GM19023 (cell line): ENCODE measurements around the gene HTR2C.
"Not testable (repeated sequence)": the region's sequence is repeated elsewhere in the genome, so short reads cannot be mapped to it uniquely, and the experiment has no call there.

Experiments used
- ATAC-seq: cut with Tn5 transposase; IDR thresholded peaks from one replicate; pipeline ENCODE4 v1.9.1; 2021; ENCODE audit warnings: mild to moderate bottlenecking, moderate library complexity; ENCODE audit not compliant: unreplicated experiment

HTR2C gene

DNA sequence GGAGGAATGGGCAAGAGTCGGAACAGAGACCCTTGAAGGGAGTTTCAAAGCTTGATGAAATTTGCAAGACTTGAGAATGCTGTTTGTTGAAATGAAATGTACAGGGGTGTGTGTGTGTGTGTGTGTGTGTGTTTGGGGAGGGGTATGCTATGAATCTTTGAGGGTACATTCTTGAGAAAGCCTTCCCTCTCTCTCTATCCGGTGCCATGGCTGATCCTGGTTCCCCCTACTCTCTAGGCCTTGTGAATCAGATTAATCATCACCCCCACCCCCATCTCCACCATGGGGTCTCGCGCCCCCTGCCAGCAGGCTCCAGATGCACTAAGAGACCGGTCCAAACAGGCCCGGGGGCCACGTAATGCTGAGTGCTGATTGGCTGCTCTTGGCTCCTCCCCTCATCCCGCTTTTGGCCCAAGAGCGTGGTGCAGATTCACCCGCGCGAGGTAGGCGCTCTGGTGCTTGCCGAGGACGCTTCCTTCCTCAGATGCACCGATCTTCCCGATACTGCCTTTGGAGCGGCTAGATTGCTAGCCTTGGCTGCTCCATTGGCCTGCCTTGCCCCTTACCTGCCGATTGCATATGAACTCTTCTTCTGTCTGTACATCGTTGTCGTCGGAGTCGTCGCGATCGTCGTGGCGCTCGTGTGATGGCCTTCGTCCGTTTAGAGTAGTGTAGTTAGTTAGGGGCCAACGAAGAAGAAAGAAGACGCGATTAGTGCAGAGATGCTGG is at the start of gene HTR2C:
HTR2C (plus strand) TSS at position 441 of the 729 bp plus-strand sequence. CDS start 142,851 bp downstream, outside the sequence.
- ATAC-seq = no peak

DNA sequence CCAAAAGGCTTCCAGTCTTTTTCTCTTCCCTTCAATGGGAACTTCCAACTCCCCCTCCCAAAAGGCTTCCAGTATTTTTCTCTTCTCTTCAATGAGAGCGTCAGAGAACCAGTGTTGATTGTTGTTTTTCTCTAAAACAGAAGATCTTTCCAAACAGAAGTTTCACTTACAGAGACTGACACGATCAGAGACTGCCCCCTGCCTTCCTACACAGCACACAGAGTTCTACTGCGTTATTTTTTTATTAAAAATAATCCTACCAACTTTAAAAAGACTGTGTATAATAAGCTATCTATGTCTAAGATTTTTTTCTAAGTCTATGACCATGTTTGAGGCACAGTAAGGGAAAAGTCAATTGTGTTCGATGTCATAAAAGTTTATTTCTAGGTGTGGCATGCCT is 3.5 kb upstream of the HTR2C start:
- ATAC-seq = no peak

DNA sequence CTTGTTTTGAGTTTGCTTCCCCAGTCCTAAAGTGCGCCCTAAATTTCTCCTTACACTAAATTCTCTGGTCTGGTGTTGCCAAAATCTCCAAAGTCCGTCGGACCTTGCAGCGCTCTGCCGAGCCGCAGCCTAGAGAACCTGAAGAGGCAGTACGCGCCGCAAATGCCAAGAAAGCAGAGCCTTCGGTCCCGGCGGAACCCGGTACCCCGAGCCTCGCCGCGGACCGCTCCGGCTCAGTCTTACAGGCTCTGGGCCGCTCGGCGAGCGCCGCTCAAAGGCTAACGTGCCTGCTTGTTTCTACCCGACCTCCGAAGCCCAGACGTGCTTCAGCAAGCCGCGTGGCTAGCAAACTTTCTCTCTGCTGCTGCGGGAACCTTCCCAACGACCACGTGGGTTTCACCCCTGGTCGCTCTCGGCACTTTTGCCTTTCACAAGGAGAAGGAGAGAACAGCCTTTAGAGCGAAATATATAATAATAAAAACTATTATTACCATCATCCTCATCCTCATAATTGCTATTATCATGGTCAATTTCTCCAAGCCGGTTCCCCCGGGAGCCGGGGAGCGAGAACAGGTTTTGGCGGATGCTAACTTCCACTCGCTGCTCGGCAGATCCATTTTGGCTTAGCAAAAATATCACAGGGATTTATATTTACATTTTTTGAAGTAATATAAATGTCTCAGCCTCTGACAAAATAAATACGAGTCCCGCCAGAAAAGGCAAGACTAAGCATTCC is 2.2 kb upstream of the HTR2C start:
- ATAC-seq = no peak

DNA sequence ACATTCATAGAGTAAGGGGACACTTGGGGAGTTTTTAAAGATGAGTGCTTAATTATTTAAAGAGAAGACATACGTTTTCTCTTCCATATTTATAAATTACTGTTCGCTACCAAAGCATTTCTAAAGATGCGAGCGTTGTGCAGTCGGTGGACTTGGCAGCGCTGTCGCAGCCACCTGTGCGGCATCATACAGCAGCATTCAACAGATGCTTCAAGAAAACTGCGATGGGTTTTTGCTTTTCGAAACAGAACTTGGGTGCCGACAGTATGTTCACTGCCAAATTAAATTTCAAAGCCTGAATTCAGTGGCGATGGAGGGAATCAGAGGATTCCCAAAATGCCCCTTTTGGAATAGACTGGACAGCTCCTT is 1.6 kb upstream of the HTR2C start:
- no peak for ATAC-seq

DNA sequence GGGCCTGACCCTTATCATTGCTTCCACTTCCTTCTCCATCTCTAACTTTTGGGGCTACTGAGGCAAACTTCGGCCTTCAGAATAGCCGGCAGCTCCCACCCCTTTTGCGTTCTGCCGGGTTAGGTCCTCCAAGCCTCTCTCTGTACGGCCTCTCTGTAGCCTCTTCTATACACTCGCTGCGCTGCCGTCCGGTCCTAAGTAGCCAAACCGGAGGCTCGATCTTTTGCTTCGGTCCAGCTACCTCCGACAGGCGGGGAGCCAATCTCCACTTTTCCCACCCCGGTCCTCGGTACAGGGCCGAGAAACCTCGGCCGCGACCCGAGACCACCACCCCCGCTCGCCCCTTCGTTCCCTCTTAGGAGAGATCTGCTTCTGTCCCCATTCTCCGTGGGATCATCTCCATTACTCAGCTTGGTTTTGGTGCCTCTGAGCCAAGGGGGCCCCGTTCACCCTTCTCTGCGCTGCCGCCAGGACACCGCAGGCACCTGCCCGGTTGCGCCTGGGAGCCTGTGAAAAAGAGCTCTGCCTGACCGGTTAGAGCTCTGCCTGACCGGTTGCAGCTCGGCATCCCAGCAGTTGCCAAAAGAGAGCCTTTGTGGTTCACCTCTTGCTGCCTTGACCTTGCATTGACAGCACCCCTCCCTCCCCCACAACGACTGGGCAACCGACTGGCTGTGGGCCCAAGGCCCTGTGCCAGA is 1.0 kb upstream of the HTR2C start:
- no peak for ATAC-seq

DNA sequence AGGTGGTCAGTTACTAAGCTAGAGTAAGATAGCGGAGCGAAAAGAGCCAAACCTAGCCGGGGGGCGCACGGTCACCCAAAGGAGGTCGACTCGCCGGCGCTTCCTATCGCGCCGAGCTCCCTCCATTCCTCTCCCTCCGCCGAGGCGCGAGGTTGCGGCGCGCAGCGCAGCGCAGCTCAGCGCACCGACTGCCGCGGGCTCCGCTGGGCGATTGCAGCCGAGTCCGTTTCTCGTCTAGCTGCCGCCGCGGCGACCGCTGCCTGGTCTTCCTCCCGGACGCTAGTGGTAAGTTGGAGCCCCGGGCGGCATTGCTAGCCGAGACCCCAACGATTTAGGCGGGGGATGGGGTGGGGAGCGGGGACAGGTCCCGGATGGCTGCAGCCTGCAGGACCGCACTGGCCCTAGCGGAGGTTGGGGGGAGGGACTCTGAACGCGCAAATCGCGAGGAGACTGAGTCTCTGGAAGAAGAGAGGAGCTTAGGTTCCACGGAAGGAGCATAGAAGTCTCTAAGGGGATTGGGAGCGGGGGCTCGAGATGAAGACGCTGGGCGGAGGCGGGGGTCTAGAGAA is 573 bp downstream of the HTR2C start:
- no peak for ATAC-seq

DNA sequence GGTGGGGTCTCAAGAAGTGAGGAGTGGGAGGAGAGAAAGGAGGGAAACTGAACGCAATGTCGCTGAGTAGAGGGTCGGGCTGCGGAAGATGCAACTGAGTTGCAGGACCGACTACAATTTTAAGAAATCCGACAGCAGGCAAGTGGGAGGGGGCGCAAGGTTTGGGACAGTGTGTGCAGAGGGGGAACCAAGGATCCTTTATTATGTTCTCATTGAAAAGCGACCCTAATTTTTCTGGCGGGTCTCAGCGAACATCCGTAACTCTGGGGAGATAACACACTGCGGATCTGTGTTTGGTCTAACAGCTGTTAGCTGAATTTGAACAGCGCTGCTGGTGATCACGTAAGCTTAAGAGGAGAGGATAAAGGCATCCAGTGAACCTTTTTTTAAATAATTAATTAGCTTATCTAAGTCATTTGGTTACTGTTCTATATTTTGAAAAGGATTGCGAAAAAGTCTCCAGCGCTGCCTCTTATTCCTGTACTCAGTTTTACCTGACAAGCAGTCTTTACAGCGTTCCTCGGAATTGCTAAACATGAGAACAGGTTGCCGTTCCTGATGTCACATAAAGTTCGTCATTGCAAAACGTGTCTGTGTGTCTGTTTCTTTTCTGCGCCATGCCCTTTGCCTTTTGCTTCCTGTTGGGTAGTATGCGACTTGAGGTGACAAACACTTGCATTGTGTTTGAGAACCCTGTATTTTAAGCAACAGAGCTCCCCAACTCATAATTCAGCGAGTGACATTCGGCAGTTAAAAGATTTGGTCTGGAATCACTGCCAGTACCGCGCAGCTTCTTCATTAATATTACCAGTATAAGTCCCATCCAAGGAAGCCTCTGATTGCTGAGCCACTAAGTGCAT is 1.3 kb downstream of the HTR2C start:
- ATAC-seq = no peak

DNA sequence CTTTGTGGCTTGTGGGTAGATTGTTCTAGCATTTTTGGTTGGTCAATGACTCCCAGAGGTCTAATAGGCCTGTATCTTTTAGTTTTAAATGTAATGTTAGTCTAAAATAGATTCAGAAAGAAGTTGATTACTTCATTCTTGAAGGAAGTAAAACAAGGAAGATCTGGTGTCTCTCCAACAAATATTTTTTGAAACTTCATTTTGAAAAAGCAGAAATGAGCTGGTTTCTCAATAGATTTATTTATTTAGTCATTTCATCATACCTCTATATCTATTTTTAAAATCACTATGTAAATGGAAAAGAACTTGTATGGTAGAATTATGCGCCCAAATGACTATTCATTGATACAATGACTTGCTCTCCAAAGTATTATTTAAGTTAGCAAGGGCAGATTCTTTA is 7.2 kb downstream of the HTR2C start:
- ATAC-seq = no peak

DNA sequence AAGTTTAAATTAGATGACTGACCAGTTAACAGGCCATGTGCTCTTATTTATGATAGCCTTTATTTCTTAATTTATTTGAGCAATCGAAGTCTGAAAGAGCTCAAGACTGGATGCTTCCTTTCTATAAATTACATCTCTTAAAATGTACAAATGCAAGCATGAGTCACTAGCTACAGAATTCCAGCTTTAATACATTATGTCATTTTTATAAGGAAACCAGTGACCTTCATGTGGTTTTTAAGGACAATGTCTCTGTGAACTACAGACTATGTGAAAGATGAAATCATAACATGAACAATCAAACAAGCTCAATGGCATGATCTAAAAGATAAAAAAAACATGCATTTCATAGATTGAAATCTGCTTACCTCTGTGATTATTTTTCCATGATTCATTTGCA is 15.4 kb downstream of the HTR2C start:
- no peak for ATAC-seq

DNA sequence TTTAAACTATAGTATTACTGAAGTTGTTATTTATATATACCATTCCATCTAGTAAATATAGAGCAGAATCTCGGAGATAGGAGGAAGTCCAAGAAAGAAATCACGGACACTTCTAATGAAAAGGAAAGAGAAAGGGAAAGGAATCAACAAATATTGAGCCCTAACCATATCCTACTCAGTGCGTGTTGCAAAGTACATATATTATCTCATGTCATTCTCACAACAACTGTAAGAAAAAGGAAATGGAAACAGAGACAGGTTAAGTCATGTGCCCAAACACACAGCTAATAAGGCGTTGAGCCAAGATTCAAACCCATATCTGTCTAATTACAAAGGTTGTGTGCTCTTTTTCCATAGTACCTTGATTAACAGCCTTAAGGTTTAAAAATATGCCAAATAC is 16.0 kb downstream of the HTR2C start:
- no peak for ATAC-seq

DNA sequence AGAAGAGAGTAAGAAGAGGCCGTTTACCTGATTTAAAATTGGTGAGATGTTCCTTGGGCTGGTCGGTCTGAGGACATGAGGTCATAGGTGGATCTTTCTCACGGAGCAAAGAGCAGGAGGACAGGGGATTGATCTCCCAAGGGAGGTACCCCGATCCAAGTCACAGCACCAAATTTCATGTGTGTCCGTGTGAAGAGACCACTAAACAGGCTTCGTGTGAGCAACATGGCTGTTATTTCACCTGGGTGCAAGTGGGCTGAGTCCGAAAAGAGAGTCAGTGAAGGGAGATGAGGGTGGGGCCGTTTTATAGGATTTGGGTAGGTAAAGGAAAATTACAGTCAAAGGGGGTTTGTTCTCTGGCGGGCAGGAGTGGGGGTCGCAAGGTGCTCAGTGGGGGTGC is 22.7 kb downstream of the HTR2C start:
- ATAC-seq = not testable (repeated sequence)

DNA sequence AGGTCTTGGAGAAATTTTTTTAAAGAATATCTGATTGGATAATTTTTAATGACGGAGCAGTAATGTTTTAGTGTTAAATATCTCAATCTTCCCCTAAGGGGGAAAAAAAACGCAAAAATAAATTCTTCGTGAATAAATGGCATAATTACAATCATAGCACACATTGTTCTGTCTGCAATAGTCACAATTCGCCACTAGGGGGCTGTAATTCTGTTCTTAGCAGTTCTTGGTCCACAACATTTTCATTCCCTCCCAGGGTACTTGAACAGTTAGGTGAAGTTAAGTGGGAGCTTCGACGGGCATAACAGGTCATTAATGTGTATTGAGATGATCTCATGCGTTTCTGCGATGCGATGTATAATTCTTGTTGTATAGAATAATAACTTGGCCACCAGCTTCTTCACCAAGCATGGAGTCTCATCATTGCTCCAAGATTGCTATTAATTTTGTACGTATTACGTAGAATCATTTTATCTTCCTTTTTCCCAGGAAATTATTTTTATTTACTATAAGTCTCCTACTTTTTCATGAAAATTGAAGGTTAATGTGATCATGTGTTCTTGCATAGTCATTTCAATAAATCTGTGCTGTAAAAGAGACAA is 27.2 kb downstream of the HTR2C start:
- ATAC-seq = peak; percentile 73

DNA sequence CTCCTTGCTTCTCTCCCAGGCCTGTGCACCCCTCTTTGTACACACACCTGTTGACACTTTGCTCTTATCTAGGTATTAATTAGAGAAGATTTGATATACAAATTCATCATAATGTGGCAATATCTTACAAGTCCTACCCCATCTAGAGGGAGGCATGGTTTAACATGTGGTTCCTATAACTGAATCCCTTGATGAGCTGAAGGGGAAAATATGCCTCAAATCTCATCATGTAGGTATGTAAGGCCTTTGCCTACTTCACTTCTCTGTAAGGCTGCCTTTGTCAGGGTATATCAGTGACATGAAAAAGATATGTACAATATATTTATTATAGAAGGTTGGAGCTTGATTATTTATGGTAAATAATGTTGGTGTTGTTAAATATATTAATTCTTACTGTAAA is 31.9 kb downstream of the HTR2C start:
- ATAC-seq = no peak

DNA sequence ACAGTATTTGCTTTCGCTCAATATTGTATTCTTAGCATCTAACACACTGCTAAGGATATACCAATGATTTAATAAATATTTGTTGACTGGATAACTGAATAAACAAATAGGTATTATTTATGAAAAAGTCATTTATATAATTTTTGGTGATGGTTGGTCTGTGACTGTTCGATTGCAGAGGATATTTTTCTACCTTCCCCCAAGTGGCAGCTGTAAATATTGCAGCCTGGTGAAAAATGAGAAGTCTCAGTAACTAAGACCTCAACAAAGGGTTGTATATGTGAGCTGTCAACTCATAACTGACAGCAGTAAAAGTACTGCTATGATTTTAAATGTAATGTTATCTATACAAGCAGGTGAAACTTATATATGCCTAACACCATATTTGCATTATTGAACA is 36.0 kb downstream of the HTR2C start:
- ATAC-seq = no peak

DNA sequence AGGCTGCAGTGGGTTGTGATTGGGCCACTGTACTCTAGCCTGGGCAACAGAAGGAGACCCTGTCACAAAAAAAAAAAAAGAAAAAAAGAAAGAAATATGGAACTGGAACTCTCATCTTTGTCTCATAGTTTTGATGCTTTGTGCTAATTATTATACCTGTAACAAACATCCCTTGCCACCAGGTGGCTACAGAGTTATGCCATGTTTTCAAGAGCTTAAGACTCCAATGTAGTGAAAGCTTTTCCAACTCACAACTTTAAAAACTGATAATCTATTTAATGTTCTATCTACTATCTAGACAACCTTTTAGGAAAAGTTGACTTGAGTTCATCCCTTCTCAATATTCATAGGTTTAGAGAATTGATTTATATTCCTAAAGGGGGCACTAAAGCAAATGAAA is 42.4 kb downstream of the HTR2C start:
- no peak for ATAC-seq

DNA sequence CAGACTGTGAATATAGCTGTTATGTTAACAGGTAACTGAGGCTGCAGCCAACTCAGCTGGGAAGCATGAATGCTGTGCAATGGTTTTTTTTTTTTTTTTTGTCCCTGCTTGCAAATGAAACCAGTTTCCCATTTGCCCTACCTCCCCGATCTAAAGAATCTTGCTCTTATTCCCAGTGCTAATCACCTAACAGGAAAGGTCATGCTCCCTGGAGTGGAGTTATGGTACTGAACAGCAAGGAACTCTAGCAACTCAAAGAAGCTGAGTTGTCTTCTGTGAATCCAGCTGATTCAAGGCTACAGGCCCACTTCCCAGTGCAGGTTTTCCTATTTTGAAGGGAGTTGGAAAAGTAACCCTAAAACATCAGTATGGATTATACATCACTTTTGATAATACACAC is 52.1 kb downstream of the HTR2C start:
- no peak for ATAC-seq

DNA sequence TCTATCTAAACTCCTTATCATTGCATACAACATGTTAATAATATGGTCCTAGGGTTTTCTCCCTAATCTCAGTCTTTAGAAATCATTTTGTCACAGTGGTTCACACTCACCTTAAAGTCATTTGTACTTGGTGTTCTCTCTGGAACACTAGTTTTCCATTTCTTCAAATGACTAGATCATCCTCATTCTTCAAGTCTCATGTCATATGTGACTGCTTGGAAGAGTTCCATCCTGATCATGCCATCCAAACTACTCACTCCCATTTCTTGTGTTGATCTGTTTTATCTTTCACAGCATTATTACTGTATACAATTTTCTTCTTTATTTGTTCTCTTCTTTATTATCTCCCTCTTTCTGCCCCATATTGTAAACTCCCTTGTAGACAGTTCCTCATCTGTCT is 66.5 kb downstream of the HTR2C start:
- no peak for ATAC-seq

DNA sequence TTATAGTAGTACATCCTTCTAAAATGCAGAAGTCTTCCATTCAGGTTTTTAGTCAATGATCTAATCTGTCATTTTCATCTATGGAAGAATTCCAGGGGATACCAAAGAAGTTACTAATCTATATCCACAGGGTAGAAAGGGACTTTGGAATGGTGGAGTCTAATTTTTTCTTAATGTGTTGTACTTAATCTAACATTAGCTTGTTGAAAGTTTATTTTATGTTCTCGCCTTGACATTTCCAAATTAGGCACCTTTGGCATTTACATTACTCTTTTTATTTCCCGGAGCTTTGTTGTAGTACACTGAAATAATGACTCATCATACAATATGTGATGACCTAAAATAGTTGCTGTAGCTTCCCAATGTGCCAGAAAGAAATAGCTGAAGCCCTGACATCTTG is 91.5 kb downstream of the HTR2C start:
- ATAC-seq = no peak

DNA sequence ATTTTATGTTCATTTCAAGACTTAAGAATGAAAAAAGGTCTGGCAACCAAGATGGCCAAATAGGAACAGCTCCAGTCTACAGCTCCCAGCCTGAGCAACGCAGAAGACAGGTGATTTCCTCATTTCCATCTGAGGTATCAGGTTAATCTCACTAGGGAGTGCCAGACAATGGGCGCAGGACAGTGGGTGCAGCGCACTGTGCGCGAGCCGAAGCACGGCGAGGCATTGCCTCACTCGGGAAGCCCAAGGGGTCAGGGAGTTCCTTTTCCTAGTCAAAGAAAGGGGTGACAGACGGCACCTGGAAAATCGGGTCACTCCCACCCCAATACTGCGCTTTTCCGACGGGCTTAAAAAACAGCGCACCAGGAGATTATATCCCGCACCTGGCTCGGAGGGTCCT is 116.6 kb downstream of the HTR2C start:
- not testable (repeated sequence) for ATAC-seq

DNA sequence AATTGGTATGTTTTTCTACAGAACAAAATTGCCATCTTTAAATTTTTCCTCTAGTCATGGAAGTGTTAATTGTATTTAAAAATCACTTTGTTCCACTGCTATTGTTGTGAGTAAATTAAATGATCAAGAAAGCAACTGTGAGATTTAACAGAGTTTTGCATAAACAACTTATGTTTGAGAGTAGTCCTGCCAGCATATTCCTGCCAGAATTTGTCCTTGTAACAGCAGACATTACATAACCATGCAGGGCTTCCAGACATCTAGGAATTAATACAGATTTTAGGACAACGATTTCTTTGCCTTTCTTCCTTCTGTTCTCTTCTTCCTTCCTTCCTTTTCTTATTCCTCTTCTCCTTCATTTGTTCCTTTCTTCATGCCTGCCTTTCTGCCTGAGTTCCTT is 125.5 kb downstream of the HTR2C start:
- no peak for ATAC-seq
